Amniotic epithelial cell (primary cell): ENCODE data around the gene SPRED1.
"Not testable (repeated sequence)": the region's sequence is repeated elsewhere in the genome, so short reads cannot be mapped to it uniquely, and the experiment has no call there.

ENCODE experiments used
- DNase-seq: peaks from one replicate; pipeline ENCODE4 v3.0.0-alpha.2; 2010; ENCODE audit warnings: low read depth

Gene SPRED1

DNA sequence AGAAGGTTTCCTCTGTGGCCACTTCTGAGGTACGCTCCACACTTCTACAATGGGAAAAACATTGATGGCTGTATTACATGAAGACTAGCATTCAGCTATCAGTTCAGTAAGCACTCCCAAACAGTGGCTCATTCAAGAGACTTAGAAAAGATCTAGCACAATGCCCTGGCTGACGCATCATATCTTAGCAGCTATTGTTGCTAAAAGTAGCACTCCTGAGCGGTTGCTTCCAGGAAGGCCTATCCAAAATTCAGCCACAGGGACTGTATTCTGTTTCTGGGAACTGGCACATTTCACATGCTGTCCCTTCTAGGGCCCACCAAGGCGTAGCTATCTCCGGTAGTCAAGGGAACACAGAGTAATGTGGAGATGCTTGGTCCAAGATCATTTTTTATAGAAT, 21.2 kb upstream of the SPRED1 start:
- DNase-seq = no peak

- not testable (repeated sequence) for DNase-seq
These were observed 15.6 kb upstream of the SPRED1 start for GRCh38 chr15:38237021-38237420.

GRCh38 chr15:38238311-38238710, 14.3 kb upstream of the SPRED1 start:
- DNase-seq = no peak

GRCh38 chr15:38242055-38242454, 10.6 kb upstream of the SPRED1 start:
- DNase-seq = no peak

DNA sequence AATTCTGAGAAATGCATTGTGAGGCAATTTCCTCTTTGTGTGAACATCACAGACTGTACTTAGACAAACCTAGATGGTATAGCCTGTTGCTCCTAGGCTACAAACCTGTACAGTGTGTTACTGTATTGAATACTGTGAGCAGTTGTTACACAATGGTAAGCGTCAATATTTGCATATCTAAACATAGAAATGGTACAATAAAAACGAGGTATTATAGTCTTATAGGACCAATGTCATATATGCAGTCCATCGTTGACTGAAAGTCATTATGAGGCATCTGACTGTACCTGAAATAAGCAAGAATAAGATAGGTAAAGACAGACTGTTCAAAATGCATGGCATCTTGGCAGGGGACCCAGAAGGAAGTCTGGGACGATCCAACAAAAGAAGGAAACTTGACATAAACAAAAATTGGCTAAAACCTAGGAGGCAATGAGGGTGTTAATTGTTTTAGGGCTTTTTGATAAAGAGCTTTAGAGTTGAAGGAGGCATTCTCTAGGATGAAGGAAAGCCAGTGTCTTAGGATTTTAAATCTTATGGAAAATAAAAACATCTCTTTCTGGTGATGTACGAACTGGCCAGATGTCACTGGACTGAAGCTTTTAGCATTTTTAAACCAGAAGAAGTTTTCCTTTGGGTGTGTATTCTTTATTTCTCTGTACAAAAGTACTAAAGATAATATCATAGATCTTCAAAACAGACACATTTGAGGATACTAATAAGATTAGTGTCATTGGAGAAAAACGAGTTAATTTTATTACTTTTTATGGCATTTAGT, 9.2 kb upstream of the SPRED1 start:
- DNase-seq = no peak

DNA sequence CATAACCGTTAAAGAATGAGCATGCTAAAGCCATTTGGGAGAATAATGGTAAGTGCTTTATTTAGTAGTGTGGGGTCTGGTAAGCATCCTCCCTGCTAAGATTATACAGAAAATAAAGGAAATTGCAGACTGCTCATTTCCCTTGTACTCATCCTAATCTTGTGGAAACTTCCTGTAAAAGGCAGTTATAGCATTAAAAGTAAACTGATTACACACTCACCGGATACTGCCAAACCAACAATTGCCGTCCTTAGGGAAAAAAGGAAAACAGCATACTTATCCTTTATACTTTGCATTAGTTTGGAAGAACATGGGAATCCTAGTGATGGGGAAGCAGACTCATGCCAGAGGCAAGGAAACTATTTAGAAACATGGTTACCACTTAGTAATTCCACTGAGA, 5.3 kb upstream of the SPRED1 start:
- no peak for DNase-seq

DNA sequence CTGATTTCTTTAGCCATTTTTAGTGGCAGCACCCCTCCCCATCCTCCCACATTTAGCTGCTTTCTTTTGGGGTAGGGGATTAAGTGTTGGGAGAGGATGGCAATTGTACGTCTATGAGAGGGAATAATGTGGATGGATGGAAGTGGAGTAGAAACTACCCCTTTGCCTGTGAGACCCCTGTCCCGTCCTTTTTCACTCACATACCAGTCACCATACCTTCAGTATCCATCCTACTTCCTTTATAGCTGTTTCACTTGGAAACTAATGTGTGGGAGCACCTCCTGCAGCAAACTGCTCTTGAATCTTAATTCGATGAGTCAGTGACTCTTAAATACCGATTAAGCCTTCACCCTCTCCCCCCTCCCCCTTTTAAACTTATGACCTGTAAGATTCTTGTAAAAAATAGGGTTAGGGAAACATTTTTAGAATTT, 730 bp downstream of the SPRED1 start:
- peak; percentile 87 for DNase-seq

DNA sequence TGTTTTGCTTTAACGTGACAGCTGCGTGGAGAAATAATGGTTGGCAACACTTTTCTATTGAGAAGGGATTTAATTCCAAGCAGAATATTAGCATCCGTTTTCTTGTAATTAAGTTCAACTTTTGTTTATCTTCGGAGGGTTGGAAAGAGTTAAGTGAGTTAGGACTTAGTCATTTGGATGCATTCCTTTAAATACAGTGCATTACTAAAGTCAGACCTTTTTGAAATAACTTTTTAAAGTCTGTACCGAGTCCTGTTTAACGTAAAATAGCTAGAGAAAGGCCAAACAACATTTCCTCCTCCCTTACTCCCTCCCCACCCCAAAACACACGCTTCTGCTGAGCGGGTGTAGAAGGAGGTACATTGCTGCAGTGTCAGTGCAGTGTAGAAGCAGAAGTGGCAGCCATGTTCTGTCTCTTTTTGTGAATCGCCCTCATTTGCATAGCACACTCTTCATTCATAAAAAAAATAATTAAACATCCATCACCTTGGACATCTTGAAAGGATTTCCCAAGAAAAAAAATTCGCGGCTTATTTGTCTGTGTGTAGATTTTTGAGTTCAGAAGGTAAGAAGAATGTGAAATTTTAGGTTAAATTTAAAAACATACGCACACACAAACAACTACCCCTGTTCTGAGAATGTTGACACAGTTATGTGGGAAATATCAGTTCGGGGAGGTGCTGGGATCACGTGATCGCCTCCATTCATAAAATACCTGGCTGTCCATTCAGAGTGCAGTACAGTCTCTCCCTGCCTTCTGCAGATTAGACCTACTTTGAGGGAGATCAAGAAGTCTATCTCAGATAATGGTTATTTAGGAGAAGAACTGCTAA, 1.6 kb downstream of the SPRED1 start:
- DNase-seq = peak; percentile 76

GRCh38 chr15:38255690-38256089, 3.1 kb downstream of the SPRED1 start:
- DNase-seq = no peak

- DNase-seq = no peak
These were observed 5.0 kb downstream of the SPRED1 start for GRCh38 chr15:38257676-38258075.

DNA sequence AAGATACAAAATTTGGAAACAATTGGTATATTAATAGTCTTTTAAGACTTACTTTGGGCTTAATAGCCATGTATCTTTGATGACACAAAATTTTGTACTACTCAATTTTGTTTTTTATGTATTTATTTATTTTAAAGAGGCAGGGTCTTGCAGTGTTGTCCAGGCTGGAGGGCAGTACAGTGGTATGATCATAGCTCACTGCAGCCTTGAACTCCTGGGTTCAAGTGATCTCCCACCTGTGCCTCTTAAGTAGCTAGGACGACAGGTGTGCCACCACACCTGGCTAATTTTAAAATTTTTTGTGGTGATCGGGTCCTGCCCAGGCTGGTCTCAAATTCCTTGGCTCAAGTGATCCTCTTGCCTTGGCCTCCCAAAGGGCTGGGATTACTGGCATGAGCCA, 6.5 kb downstream of the SPRED1 start:
- no peak for DNase-seq

DNA sequence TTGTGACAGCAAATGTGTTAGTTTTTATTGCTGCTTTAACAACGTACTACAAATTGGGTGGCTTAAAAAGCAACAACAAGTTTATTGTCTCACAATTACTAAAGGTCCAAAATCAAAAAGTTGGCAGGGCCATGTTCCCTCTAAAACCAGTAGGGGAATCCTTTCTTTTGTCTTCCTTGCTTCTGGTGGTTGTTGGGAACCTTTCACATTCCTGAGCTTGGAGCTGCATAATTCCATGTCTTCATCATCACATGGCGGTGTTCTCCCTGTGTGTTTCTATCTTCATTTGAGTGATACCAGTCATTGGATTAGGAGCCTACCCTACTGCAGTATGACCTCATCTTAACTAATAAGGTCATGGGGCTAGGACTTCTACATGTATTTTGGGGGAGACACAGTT, 7.4 kb downstream of the SPRED1 start:
- peak; percentile 60 for DNase-seq

GRCh38 chr15:38263251-38263650, 10.6 kb downstream of the SPRED1 start:
- no peak for DNase-seq

DNA sequence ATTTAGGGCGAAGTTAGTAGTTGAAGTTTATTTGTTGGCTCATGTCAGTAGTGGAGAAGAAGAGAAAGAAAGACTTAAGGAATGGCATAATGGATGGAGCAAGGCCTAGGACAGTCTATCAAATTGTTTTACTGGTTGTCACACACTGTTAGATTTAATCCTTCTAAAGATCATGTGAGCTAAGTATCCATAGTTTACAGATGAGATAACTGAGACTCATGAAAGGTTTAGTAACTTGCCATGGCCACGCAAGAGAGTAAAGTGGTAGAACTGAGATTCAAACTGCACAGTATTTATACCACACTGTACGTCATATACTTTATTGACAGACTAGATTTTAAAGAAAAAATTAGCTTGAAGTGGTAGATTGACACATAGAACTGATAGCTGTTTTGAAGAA, 11.4 kb downstream of the SPRED1 start:
- peak; percentile 41 for DNase-seq

DNA sequence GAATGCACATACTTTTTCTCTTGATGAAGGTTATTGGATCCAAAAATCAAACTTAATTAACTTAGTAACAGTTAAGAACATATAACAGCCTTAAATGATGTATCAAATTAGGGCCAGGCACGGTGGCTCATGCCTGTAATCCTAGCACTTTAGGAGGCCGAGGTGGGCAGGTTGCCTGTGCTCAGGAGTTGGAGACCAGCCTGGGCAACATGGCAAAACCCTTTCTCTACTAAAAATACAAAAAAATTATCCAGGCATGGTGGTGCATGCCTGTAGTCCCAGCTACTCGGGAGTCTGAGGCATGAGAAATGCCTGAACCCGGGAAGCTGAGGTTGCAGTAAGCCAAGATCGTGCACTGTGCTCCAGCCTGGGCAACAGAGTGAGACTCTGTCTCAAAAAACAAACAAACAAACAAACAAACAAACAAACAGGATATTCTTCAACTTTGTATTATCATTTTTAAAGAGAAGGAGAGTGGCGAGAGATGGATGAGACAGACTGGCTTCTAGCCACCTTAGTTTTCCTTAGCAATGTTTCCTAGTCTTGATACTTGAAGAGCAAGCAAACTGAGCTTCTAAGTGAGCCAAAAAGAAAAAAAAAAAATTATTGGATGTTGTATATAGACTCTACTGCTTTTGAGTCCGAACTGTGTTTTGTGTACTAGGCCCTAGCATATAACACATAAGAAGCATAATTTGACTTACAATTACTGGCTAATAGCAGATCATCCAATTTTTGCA, 13.8 kb downstream of the SPRED1 start:
- no peak for DNase-seq

DNA sequence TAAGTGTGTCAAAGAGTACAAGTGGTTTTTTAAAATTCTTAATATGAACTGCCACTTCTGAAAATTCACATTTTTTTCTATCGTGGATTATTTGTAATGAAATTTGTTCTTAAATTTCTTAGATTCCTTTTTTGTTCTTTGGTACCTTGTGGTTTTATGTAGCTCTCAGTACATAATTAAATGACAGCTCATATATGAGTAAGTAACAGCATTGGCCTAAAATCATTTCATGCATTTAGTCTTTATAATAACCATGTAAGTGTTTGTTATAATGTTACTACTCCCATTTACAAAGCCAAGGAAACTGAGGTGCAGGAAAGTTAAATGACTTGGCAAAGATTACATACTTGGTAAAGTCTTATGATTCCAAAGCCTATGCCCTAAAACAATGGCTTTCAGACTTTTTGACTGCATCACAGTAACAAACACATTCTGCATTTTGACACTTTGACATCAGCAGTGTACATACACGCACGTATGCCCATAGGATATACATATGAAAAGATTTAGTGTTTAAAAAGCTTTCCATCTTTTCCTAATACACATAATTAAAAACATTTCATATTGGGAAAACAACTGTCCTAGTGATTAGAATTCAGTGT, 14.9 kb downstream of the SPRED1 start:
- no peak for DNase-seq

- no peak for DNase-seq
These were observed 18.5 kb downstream of the SPRED1 start for GRCh38 chr15:38271144-38271543.

DNA sequence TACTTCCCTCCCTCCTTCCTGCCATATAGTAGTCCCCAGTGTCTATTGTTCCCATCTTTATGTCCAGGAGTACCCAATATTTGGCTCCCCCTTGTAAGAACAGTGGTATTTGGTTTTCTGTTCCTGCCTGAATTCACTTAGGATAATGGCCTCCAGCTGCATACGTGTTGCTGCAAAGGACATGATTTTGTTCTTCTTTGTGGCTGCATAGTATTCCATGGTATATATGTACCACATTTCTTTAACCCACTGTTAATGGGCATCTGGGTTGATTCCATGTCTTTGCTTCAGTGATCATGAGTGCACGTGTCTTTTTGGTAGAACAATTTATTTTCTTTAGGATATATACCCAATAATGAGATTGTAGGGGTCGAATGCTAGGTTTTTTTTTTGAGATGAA, 19.3 kb downstream of the SPRED1 start:
- DNase-seq = no peak

DNA sequence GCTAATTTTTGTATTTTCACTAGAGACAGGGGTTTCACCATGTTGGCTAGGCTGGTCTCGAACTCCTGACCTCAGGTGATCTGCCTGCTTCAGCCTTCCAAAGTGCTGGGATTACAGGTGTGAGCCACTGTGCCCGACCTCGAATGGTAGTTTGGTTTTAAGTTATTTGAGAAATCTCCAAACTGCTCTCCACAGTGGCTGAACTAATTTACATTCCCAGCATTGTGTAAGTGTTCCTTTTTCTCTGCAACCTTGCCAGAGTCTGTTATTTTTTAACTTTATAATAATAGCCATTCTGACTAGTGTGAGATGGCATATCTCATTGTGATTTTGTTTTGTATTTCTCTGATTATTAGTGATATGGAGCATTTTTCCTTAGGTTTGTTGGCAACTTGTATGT, 19.8 kb downstream of the SPRED1 start:
- not testable (repeated sequence) for DNase-seq

DNA sequence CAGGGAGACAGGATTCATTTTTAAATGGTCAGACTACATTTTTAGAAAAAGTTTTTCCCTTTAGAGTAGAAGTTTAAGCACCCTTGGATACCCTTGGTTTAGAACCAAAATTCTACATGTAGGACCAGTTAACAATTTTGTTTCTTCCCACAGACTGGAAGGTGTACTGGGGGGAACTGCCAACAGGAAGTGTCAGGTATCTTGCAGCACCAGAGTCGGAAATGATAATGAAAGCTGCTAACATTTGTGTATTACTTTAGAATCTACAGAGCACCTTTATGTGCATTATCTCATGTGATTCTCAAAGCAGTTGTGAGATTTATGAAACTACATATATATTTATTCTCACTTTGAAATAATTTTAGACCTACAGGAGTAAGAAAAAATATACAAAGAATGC, 21.5 kb downstream of the SPRED1 start:
- DNase-seq = no peak

GRCh38 chr15:38275959-38276358, 23.3 kb downstream of the SPRED1 start:
- peak; percentile 72 for DNase-seq

DNA sequence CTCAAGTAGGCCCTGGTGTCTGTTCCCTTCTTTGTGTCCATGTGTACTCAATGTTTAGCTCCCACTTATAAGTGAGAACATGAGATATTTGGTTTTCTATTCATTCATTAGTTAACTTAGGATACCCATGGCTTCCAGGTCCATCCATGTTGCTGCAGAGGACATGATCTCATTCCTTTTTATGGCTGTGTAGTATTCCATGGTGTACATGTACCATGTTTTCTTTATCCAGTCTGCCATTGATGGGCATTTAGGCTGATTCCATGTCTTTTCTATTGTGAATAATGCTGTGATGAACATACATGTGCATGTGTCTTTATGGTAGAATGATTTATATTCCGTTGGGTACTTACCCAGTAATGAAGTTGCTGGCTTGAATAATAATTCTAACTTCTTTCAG, 24.6 kb downstream of the SPRED1 start:
- not testable (repeated sequence) for DNase-seq
